Activated T-helper 17 cell treated with anti-CD3 and anti-CD28 coated beads, Interleukin-2, amount 50 U/mL, for 72 hours (primary cell): ENCODE results near the gene OSBPL1A. TPM values are rescaled to one million over a fixed set of nuclear protein-coding genes. Genes with fewer than 3 reads are reported as not detected.

Experiments used
- ATAC-seq: fragments of 150-1000 bp; cut with Tn5 transposase; replicated peaks from 2 replicates; pipeline ENCODE4 v1.10.0; 2021; ENCODE audit warnings: mild to moderate bottlenecking, moderate library complexity
- H3K27ac Mint-ChIP-seq: one replicate; pipeline ENCODE4 v1.8.0; 2022; ENCODE audit warnings: mixed read lengths
- H3K27me3 Mint-ChIP-seq: one replicate; pipeline ENCODE4 v1.8.0; 2022; ENCODE audit warnings: mixed read lengths
- H3K36me3 Mint-ChIP-seq: one replicate; pipeline ENCODE4 v1.8.0; 2022; ENCODE audit warnings: low read depth, mild to moderate bottlenecking, mixed read lengths
- H3K4me1 Mint-ChIP-seq: one replicate; pipeline ENCODE4 v1.8.0; 2022; ENCODE audit warnings: mixed read lengths
- H3K4me3 Mint-ChIP-seq: one replicate; pipeline ENCODE4 v1.8.0; 2022; ENCODE audit warnings: mild to moderate bottlenecking, mixed read lengths
- H3K9me3 Mint-ChIP-seq: one replicate; pipeline ENCODE4 v1.8.0; 2022; ENCODE audit warnings: mixed read lengths
- total RNA-seq, 2 donors: library from RNA; stranded (reverse); gene quantifications; one replicate each; pipeline ENCODE4 v1.2.3, GENCODE V29; 2022

Gene OSBPL1A
- total RNA-seq, 2 donors from 2014 or later = 2.8 to 4.1 TPM

GRCh38 chr18:24274837-24275236 is 122.8 kb downstream of the OSBPL1A start:
- no peaks in the 10 kb centered on the region for H3K4me1 Mint-ChIP-seq
- no peak overlapping the region for H3K4me3 Mint-ChIP-seq
- H3K36me3 Mint-ChIP-seq = peaks cover 6% of the 10 kb centered on the region
- no peaks in the 10 kb centered on the region for H3K9me3 Mint-ChIP-seq
- ATAC-seq = no peak
- no peak overlapping the region for H3K27ac Mint-ChIP-seq
- H3K27me3 Mint-ChIP-seq = peaks cover 22% of the 10 kb centered on the region

DNA sequence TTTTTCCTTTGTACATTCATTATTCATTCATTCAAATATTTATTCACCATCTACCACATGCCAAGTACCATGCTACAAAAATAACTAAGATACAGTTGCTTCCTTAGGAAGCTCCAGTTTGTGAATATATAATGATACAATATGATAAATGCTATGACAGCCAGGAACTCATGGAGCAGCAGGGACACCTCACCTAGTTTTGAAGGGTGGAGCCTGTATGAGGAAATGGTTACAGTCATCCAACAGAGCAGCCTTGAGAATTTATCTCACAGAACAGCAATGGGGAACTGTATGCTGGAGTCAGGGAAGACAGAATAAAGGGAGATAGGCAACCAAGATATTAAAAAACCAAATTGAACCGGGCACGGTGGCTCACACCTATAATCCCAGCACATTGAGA is 124.0 kb downstream of the OSBPL1A start:
- no peaks in the 10 kb centered on the region for H3K4me1 Mint-ChIP-seq
- no peak overlapping the region for H3K4me3 Mint-ChIP-seq
- H3K27ac Mint-ChIP-seq = no peak overlapping the region

GRCh38 chr18:24272229-24272525 is 125.4 kb downstream of the OSBPL1A start:
- H3K27me3 Mint-ChIP-seq = peaks cover 22% of the 10 kb centered on the region
- no peaks in the 10 kb centered on the region for H3K4me1 Mint-ChIP-seq

More for the DNA sequence above, 124.0 kb downstream of the OSBPL1A start:
- ATAC-seq = no peak
- no peaks in the 10 kb centered on the region for H3K9me3 Mint-ChIP-seq
- H3K27me3 Mint-ChIP-seq = peaks cover 22% of the 10 kb centered on the region
- peaks cover 6% of the 10 kb centered on the region for H3K36me3 Mint-ChIP-seq

DNA sequence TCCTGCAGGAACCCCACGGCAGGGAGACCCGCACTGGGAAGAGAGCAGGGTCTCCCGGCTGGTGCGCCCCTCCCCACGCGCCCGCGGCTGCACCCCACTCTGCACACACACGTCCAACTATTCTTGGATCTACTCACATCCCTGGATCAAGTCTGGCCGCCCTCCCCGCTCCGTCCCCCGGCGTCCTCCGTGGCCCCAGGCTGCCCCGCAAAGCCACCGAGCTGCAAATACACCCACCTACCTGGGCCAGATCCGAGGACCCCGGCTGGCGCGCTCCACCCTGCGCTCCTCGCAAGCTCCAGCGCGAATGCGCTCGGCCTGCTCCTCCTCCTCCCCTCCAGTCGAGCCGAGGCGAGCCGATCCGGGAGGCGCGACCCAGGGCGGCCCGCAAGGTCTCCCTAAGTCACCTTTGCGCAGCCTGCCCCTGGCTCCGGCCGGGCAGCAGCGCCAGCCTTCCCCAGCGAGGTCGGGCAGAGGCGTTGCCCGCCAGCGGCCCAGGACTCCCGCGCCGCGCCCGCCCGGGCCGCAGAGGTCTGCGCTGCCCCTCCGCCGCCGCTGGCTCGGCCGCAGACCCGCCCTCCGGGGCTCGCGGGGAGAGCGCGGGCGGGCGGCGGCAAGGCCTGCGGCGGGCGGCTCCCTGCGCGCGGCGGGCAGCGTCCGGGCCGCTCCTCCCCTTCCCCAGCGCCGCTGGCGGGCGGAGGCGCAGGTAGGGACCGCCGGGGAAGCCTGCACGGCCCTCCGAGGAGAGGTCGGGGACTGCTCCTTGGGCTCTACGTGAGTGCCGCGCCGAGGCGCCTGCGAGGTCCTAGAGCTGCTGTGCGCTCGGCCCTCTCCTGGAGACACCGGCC is 126.0 kb downstream of the OSBPL1A start:
- Mint-ChIP-seq H3K9me3 (no peaks in the 10 kb centered on the region), H3K27ac (no peak overlapping the region), H3K4me1 (no peaks in the 10 kb centered on the region), H3K27me3 (peaks cover 22% of the 10 kb centered on the region), H3K4me3 (peak overlapping the region; percentile 63), H3K36me3 (peaks cover 6% of the 10 kb centered on the region)
- peak; percentile 48 for ATAC-seq

More at GRCh38 chr18:24272229-24272525, 125.4 kb downstream of the OSBPL1A start:
- H3K9me3 Mint-ChIP-seq = no peaks in the 10 kb centered on the region
- peaks cover 6% of the 10 kb centered on the region for H3K36me3 Mint-ChIP-seq
- H3K27ac Mint-ChIP-seq = no peak overlapping the region
- no peak for ATAC-seq
- H3K4me3 Mint-ChIP-seq = peak overlapping the region; percentile 63

DNA sequence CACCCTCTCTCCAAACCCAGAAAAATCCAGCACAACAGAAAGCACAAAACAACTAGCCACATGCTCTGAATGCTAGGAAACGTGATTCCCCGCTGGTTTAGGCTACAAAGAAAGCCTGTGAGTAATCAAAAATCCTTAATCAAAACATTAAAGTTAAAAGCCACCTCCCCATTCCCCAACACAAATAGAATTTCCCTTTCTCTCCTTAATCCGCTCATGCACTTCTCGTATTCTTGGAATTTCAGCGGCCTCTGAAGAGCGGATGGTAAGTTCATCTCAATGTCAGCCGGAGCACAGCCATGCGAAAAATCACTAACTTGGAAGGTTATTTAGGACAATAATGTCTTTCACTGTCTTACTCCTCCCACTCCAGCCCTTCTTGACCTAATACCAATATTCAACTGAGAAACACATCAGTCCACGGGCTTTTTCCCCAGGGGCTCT is 126.7 kb downstream of the OSBPL1A start:
- no peak overlapping the region for H3K27ac Mint-ChIP-seq
- peaks cover 5% of the 10 kb centered on the region for H3K9me3 Mint-ChIP-seq
- peak overlapping the region; percentile 6 for H3K4me3 Mint-ChIP-seq
- H3K36me3 Mint-ChIP-seq = peaks cover 6% of the 10 kb centered on the region
- ATAC-seq = no peak
- peaks cover 22% of the 10 kb centered on the region for H3K27me3 Mint-ChIP-seq
- no peaks in the 10 kb centered on the region for H3K4me1 Mint-ChIP-seq

GRCh38 chr18:24270358-24270936 is 127.2 kb downstream of the OSBPL1A start:
- peaks cover 22% of the 10 kb centered on the region for H3K27me3 Mint-ChIP-seq
- H3K4me1 Mint-ChIP-seq = no peaks in the 10 kb centered on the region
- H3K9me3 Mint-ChIP-seq = peaks cover 5% of the 10 kb centered on the region
- no peak overlapping the region for H3K27ac Mint-ChIP-seq
- peak overlapping the region; percentile 6 for H3K4me3 Mint-ChIP-seq
- ATAC-seq = no peak
- peaks cover 6% of the 10 kb centered on the region for H3K36me3 Mint-ChIP-seq

DNA sequence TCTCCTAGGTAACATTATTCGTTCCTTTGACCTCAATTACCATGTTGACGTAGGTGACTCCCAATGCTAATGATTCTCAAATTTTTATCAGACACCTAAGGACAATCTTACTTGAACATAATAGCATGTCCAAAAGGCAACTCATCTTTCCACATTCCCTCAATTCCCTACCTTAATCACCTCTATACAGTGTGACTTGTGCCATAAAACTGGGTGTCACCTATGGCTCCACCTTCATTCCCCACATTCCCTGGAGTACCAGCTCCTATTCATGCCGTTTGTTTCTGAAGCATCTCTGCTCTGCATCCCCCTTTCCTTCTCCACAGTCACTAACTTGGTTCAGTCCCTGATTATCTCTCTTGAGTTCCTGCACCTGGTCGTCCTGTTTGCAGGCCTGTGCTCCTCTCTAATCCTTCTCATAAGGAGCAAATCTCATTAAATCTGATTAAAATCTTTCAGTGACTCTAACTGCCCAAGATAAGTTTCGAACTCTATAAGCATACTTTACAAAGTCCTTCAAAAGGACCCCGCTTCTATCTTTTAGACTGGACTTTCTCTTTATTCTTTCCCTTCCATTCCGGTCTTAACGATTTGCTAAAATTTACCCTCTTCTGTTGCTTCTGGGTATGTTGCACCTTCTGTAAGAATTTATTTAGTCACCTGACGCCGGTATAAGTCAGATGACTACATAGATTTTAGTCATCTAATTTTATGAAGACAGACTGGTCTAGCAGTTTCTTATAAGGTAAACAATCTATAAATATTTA is 128.7 kb downstream of the OSBPL1A start:
- ATAC-seq = no peak
- Mint-ChIP-seq H3K4me3 (no peak overlapping the region), H3K36me3 (peaks cover 6% of the 10 kb centered on the region), H3K27me3 (peaks cover 18% of the 10 kb centered on the region), H3K9me3 (peaks cover 5% of the 10 kb centered on the region), H3K4me1 (no peaks in the 10 kb centered on the region), H3K27ac (no peak overlapping the region)

DNA sequence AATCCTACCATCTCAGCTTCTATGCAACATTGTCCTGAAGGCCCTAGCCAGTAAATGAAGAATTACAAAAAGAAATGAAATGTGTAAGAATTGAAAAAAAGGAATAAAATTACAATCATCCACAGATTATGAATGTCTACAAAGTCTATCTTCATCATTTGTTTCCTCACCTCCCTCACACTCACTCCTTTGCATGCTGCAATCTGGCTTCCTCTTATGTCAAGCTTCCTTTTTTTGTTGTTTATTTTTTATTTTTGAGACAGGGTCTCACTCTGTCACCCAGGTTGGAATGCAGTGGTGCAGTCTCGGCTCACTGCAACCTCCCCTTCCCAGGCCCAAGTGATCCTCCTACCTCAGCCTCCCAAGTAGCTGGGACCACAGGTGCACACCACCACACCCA is 129.7 kb downstream of the OSBPL1A start:
- no peaks in the 10 kb centered on the region for H3K4me1 Mint-ChIP-seq
- no peak overlapping the region for H3K4me3 Mint-ChIP-seq
- no peak for ATAC-seq
- no peaks in the 10 kb centered on the region for H3K36me3 Mint-ChIP-seq
- H3K9me3 Mint-ChIP-seq = peaks cover 5% of the 10 kb centered on the region
- peaks cover 12% of the 10 kb centered on the region for H3K27me3 Mint-ChIP-seq
- no peak overlapping the region for H3K27ac Mint-ChIP-seq

- H3K36me3 Mint-ChIP-seq = no peaks in the 10 kb centered on the region
- H3K27me3 Mint-ChIP-seq = peaks cover 7% of the 10 kb centered on the region
- H3K9me3 Mint-ChIP-seq = peaks cover 5% of the 10 kb centered on the region
- H3K27ac Mint-ChIP-seq = no peak overlapping the region
- H3K4me1 Mint-ChIP-seq = no peaks in the 10 kb centered on the region
- H3K4me3 Mint-ChIP-seq = no peak overlapping the region
- no peak for ATAC-seq
Measured at GRCh38 chr18:24266131-24266530, 131.5 kb downstream of the OSBPL1A start.

- no peak for ATAC-seq
- no peaks in the 10 kb centered on the region for H3K4me1 Mint-ChIP-seq
- no peak overlapping the region for H3K27ac Mint-ChIP-seq
- peaks cover 2% of the 10 kb centered on the region for H3K27me3 Mint-ChIP-seq
- no peak overlapping the region for H3K4me3 Mint-ChIP-seq
- peaks cover 5% of the 10 kb centered on the region for H3K9me3 Mint-ChIP-seq
- H3K36me3 Mint-ChIP-seq = no peaks in the 10 kb centered on the region
Measured at GRCh38 chr18:24265502-24266064, 132.0 kb downstream of the OSBPL1A start.

- H3K27me3 Mint-ChIP-seq = no peaks in the 10 kb centered on the region
- H3K27ac Mint-ChIP-seq = no peak overlapping the region
- no peak overlapping the region for H3K4me3 Mint-ChIP-seq
- H3K4me1 Mint-ChIP-seq = no peaks in the 10 kb centered on the region
- H3K9me3 Mint-ChIP-seq = peaks cover 5% of the 10 kb centered on the region
- ATAC-seq = no peak
- no peaks in the 10 kb centered on the region for H3K36me3 Mint-ChIP-seq
Measured at GRCh38 chr18:24263050-24263449, 134.6 kb downstream of the OSBPL1A start.

DNA sequence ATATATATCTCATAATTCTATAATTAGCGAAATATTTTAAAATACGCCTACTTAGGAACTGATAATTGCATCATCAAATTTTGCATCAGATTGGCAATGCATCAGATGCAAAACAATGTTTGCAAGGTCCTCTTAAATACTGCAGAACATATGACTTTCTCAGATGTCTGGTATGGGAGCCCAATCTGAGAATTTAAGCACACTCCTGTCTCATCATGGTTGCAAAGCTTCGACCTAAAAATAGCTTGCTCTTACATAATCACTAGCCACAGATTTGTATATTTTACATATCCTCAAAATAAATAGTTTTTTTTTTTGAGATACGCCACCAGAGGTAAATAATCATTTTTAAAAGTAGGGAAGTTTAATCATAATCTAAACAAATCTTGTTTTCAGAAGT is 135.5 kb downstream of the OSBPL1A start:
- Mint-ChIP-seq H3K9me3 (peaks cover 5% of the 10 kb centered on the region), H3K4me1 (no peaks in the 10 kb centered on the region)

GRCh38 chr18:24259869-24260641 is 137.6 kb downstream of the OSBPL1A start:
- no peaks in the 10 kb centered on the region for H3K36me3 Mint-ChIP-seq
- H3K4me1 Mint-ChIP-seq = no peaks in the 10 kb centered on the region
- no peak for ATAC-seq
- H3K27ac Mint-ChIP-seq = no peak overlapping the region
- no peaks in the 10 kb centered on the region for H3K9me3 Mint-ChIP-seq
- no peak overlapping the region for H3K4me3 Mint-ChIP-seq
- no peaks in the 10 kb centered on the region for H3K27me3 Mint-ChIP-seq

More for the DNA sequence above, 135.5 kb downstream of the OSBPL1A start:
- no peaks in the 10 kb centered on the region for H3K27me3 Mint-ChIP-seq
- ATAC-seq = no peak
- no peaks in the 10 kb centered on the region for H3K36me3 Mint-ChIP-seq
- no peak overlapping the region for H3K27ac Mint-ChIP-seq
- no peak overlapping the region for H3K4me3 Mint-ChIP-seq

- Mint-ChIP-seq H3K4me1 (no peaks in the 10 kb centered on the region), H3K27ac (no peak overlapping the region), H3K36me3 (no peaks in the 10 kb centered on the region), H3K27me3 (peaks cover 6% of the 10 kb centered on the region), H3K4me3 (no peak overlapping the region), H3K9me3 (no peaks in the 10 kb centered on the region)
- ATAC-seq = no peak
Measured at GRCh38 chr18:24254071-24254470, 143.6 kb downstream of the OSBPL1A start.
